ENCODE data around the gene DNAH3. TPM values are rescaled to one million over a fixed set of nuclear protein-coding genes. Genes with fewer than 3 reads are reported as not detected.

The DNAH3 gene
- total RNA-seq, 1 experiment from 2014 or later: 0.15 TPM

- DNase-seq (ENCODE audit: low read depth, low spot score): no peak
- RAD21 ChIA-PET (ENCODE audit: low non-redundant PET in 1 of 2, low total read pairs in 2 of 2, uncharacterized antibody in 2 of 2, unreplicated experiment in 2 of 2): no interaction called here
- no TSS peak for BruUV-seq (replicated peaks)
Observed at GRCh38 chr16:21028728-21029127, 121.9 kb downstream of the DNAH3 start.

More at GRCh38 chr16:21028728-21029127, 121.9 kb downstream of the DNAH3 start:
- Histone ChIP-seq H3K27me3 (ENCODE audit: insufficient read depth, low read length) (no peaks in the 10 kb centered on the region), H3K4me1 (ENCODE audit: control insufficient read depth in 1 of 2, insufficient read depth in 2 of 2, low read length in 2 of 2) (no peaks in the 10 kb centered on the region), H3K9me3 (ENCODE audit: control insufficient read depth in 1 of 2, insufficient read depth in 1 of 2, low read depth in 1 of 2, low read length in 2 of 2) (no peaks in the 10 kb centered on the region), H3K36me3 (ENCODE audit: control insufficient read depth in 1 of 2, insufficient read depth in 2 of 2, low read length in 2 of 2) (no peaks in the 10 kb centered on the region), H4K20me1 (ENCODE audit: insufficient read depth) (no peaks in the 10 kb centered on the region), H3K79me2 (ENCODE audit: insufficient read depth, low read length) (no peaks in the 10 kb centered on the region), H2AFZ (ENCODE audit: low read depth, low read length, poor library complexity, severe bottlenecking) (no peak overlapping the region), H3K27ac (ENCODE audit: low read depth, low read length) (no peak overlapping the region), H3K9ac (ENCODE audit: low read length) (no peak overlapping the region), H3K9me2 (ENCODE audit: insufficient read depth) (no peaks in the 10 kb centered on the region), H3K4me3 (replicated peaks in 1 of 2; ENCODE audit: low read depth in 1 of 2, low read length in 2 of 2) (no peak overlapping the region), H3K4me2 (ENCODE audit: low read length) (no peak overlapping the region)
- ChIA-PET POLR2A (no interaction called here), CTCF (no interaction called here)
- TF ChIP-seq ZBTB33 (IDR thresholded peaks at IDR 0.05; ENCODE audit: extremely low read depth, insufficient replicate concordance, low read length) (no peak), SIN3A (IDR thresholded peaks at IDR 0.05; ENCODE audit: low read depth) (no peak), SRF (IDR thresholded peaks at IDR 0.05; ENCODE audit: low read depth) (no peak), CEBPB (IDR thresholded peaks at IDR 0.05; ENCODE audit: low read depth) (no peak), CTCF (IDR thresholded peaks at IDR 0.05 in 2 of 3, conservative IDR thresholded peaks at IDR 0.05 in 1 of 3; ENCODE audit: borderline replicate concordance in 1 of 3, insufficient read depth in 1 of 3, low read depth in 2 of 3, low read length in 2 of 3) (no peak), ELF1 (IDR thresholded peaks at IDR 0.05; ENCODE audit: borderline replicate concordance, low read depth) (no peak), ZFX (IDR thresholded peaks at IDR 0.05) (no peak), SP1 (IDR thresholded peaks at IDR 0.05; ENCODE audit: low read depth) (no peak), MAX (IDR thresholded peaks at IDR 0.05) (no peak), POLR2AphosphoS5 (IDR thresholded peaks at IDR 0.05; ENCODE audit: low read depth, low read length) (no peak), TCF7L2 (IDR thresholded peaks at IDR 0.05; ENCODE audit: borderline replicate concordance, extremely low read depth, insufficient read depth, insufficient read length) (no peak)
- intact Hi-C loops (cut with micrococcal nuclease): no loop called here
- ATAC-seq: no peak
